GM12891 (cell line): Measurements from ENCODE around the gene MYCBP2.

Source experiments
- PAX5 ChIP-seq: IDR thresholded peaks from 2 replicates; pipeline ENCODE4 v1.6.1; 2011; ENCODE audit warnings: low read length, moderate library complexity, mild to moderate bottlenecking; ENCODE audit not compliant: insufficient read depth, severe bottlenecking
- POLR2A ChIP-seq: IDR thresholded peaks from 2 replicates; pipeline ENCODE4 v1.6.1; 2011; ENCODE audit warnings: low read depth, low read length, control low read depth
- POLR2AphosphoS5 ChIP-seq: IDR thresholded peaks from 2 replicates; pipeline ENCODE4 v1.6.1; 2011; ENCODE audit warnings: low read depth, low read length, control low read depth
- POU2F2 ChIP-seq: IDR thresholded peaks from 2 replicates; pipeline ENCODE4 v1.6.1; 2011; ENCODE audit warnings: low read depth, mild to moderate bottlenecking, control low read depth, low read length, moderate library complexity
- SPI1 ChIP-seq: IDR thresholded peaks from 2 replicates; pipeline ENCODE4 v1.6.1; 2011; ENCODE audit warnings: low read depth, low read length, control low read depth
- TAF1 ChIP-seq: IDR thresholded peaks from 2 replicates; pipeline ENCODE4 v1.6.1; 2011; ENCODE audit warnings: low read depth, low read length, control low read depth

DNA sequence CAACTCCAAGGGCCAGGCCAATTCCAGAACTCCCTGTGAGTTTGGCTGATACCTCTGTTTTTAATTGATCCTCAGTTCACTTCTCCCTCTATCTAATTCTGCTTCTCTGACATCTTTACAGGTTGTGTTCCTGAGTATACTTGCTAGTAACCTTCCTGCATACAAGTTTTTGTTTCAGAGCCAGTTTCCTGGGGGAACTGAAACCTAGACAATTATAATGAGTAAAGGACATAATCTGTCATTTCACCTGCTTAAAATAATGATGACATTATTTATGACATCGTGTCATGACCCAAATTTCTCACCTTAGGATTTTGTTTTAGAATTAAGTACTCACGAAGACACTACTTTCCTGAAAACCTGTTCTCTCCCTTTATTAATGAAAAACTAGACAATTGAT is 12.5 kb upstream of the MYCBP2 start:
- TF ChIP-seq POLR2A (no peak), POLR2AphosphoS5 (no peak), PAX5 (no peak), TAF1 (no peak), SPI1 (peak; percentile 96), POU2F2 (no peak)
